NCI-H146 treated with DMSO at 0.1 percent for 48 hours (cell line): Measurements from ENCODE around the gene ADGRA1.

Experiments used
- DNase-seq: peaks from one replicate; lab custom pipeline; 2025; ENCODE audit not compliant: unreplicated experiment; lab: John Stamatoyannopoulos, UW

ADGRA1 gene

DNA sequence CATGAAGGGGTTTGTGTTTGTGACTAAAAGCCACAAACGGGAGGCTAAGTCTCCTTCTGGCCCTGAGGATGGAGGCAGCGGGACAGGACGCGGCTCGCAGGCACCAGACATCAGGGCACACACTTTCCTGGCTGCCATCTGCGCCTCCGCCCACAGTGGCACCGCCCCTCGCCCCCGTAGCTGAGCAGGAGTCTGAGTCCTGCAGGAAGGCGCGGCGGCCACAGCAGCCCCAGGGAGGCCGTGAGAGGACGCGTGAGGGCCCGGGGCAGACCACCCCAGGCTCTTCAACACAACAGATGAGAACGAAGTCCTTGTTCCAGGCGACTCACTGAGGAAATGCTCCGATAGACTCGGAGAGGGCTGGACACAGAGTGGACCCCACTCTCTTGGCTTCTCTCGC lies 6.6 kb downstream of the ADGRA1 start:
- DNase-seq = no peak

GRCh38 chr10:133094866-133095265 lies 7.1 kb downstream of the ADGRA1 start:
- DNase-seq = no peak

DNA sequence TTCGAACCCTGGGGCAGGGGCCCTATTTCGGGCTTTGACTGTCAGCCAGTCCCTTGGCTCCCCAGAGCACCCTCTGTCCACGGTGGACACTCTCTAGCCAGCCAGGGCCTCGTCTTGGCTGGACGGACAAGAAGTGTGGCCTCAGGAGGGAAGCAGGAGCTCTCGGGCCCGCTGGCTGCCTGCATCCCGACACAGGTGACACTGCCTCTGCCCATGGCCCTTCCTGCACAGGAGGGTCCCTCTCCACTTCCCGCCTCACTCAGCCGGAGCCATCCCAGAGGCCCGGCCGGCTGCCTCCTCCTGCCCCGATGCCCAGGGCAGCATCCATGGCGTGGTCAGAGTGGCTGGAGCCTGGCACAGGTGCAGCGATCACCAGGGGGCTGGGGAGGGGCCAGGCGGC lies 7.9 kb downstream of the ADGRA1 start:
- no peak for DNase-seq

- no peak for DNase-seq
Measured at GRCh38 chr10:133096616-133097269, 9.0 kb downstream of the ADGRA1 start.

DNA sequence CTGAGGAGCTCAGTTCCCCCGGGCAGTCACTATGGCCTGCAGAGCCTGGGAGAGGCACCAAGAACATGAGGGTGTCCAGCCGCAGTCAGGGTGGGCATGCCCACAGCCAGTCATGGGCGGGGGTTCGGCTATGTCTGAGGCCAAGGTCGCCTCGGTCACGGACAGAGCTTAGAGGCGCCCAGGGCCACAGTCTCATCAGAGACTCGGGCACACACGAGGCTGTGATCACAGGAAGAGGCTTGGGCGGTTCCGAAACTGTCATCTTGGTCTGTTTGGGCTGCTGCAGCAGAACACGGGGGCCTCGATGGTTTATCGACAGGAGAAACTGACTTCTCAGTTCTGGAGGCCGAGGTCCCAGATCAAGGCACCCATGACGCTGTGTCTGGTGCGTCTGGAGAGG lies 9.7 kb downstream of the ADGRA1 start:
- no peak for DNase-seq

- DNase-seq = no peak
Measured at GRCh38 chr10:133097961-133098360, 10.2 kb downstream of the ADGRA1 start.

DNA sequence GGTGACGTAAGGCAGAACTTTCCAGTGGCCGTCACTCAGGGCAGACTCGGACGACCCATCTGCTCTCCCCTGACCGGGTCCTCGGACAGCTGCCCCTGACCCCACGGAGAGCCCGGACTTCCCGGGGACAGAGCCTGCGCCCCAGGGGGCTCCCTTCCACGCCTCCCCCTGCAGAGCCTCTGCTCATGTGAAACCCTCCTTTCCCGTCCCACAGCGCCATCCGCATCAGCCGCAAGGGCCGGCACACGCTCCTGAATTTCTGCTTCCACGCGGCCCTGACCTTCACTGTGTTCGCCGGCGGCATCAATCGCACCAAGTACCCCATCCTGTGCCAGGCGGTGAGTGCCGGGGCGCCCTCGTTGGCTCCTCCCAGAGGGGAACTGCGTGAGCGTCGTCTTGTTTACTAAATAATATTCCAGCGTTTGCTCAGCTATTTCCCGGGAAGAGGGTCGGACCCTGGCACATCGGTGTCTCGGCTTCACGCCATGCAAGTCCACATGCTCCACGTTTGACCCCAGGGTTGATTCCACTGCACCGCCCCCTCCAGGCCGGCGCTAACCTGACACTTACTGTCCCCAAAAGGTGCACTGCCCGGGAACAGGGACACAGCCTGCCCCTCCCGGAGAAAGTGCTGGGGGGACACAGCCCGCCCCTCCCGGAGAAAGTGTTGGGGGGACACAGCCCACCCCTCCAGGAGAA lies 10.9 kb downstream of the ADGRA1 start:
- DNase-seq = no peak

GRCh38 chr10:133099571-133099970 lies 11.8 kb downstream of the ADGRA1 start:
- DNase-seq = no peak

- no peak for DNase-seq
Measured at GRCh38 chr10:133100186-133100585, 12.5 kb downstream of the ADGRA1 start.

DNA sequence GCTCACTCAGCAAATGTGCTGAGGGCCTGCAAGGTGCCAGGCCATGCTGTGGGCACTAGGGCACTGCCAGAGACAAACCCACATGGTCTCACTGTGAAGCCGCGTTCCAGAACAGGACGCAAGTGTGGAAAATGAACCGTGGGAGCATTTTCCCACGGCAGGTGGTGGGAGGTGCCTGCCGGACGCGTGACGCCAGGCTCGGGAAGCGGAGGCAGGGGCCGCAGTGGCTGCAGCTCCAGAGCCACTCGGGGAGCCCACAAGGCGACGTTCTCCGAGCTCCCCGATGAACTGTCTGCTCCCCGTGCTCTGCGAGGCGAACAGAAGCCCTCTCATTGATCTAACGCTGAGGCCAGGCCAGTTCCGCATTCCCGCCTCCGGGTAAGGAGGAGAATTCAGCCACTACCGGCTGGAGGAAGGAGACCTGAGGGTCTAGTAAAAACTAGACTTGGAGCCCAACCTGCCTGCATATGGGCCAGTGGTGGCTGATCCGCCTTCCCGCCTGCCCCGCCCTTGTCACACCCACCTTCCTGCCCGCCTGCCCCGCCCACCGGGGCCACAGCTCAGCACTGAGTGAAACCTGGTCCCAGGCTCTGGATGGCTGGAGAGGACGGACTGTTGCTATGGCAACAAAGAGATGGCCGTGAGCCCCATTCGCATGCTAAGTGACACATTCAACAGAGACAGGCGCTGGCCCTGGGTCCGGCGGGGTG lies 13.1 kb downstream of the ADGRA1 start:
- no peak for DNase-seq

DNA sequence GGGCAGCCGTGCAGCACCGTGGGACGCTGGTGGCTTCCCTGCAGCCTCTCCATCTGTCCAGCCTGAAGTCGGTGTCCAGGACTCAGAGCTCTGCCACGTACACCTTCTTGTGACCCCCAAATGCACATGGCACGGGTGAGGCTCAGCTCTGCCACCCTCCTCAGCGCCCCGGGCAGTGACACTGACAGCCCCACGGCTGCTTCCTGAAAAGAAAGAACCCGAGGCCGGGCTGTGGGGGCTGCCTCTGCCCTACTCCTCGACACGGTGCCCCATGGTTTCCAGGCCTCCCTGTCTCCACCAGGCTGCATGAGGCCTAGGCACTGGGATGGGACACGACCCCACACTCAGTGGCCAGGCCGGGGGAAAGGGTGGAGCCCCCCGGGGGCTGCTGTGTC lies 13.7 kb downstream of the ADGRA1 start:
- no peak for DNase-seq

DNA sequence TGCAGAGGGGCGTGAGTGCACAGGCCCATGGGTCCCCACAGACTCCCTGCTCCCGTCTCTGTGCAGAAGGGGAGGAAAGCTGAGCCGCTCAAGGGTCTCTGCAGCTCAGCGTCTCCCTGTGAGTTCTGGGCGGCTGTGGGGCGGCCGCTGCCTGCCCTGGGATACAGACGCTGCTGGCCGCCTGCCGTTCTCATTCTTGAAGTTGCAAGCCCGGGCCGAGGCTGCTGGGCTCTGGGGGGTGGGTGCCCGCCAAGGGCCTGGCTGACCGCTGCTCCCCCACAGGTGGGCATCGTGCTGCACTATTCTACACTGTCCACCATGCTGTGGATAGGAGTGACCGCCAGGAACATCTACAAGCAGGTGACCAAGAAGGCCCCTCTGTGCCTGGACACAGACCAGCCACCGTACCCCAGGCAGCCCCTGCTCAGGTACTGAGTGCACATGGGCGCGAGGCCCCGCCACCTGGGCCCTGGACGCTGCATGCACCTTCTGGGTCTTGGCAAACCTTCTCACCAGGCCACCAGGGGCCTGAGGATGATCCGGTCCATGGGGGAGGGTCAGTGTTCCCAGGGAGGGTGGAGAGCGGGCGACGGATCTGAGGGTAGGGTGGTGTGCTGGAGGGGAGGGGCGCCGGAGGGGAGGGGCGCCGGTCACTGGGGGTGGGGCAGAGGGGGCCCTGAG lies 14.8 kb downstream of the ADGRA1 start:
- no peak for DNase-seq

- DNase-seq = no peak
Measured at GRCh38 chr10:133103311-133103910, 15.7 kb downstream of the ADGRA1 start.

GRCh38 chr10:133104068-133104962 lies 16.6 kb downstream of the ADGRA1 start:
- no peak for DNase-seq

DNA sequence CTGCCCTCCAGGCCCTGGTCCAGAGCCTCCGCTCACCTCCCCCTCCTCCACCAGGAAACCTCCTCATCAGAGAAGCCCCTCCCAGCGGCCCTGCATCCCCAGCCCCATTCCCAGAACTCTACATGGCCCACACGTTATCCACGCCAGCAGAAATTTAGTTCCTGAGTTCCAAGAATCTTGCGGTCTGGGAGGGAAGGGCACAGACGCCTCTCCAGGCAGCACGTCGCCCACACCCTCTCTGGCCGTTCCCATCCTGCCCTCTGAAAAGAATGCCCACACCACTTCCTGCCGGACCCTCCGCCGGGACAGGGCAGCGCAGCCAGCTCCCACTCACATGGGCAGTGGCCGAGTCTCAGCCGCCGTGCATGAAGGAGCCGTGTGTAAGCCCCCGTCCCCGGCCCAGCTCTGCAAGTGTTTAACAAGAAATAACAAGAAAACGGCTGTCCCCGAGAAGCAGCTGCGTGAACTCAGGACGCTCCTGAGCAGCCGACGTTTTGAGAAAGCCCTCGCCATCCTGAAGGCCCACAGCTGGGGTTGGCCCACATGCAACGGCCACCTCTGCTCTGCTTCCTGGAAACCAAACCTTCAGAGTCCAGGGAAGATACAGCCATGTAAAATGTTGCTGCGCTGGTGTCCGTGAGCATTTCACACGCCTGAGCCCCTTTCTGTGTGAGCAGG lies 17.4 kb downstream of the ADGRA1 start:
- DNase-seq = no peak

DNA sequence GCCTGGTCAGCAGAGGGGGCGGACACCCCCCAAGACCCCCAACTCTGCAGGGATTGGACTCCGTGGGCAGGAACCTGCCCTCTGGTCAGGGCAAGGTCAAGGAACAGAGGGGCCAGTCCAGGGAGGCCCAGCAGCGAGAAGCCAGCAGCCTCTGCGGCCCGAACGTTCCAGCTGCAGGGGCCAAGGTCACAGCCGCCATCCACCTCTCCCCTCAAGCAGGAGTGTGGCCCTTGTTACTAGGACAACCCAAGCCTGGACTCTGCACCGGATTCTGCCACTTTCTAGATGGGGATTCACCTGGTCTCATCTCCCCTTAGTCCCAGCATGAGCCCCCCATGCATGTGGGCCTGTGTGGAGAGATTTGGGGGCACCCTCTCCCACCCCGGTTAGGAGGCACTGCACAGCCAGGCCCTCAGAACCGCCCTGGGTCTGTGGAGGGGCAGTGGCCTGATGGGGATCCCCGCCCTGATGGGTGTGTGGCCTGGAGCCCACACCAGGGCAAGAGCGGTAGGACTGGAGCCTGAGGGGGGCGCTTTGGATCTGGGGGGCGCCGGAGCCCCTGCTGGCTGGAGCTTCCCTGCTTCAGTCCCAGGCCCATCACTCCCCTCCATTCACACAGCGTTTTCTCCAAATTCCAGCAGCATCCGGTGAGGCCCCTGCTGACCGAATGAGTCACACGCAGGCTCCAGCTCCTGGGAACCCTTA lies 18.1 kb downstream of the ADGRA1 start:
- no peak for DNase-seq

DNA sequence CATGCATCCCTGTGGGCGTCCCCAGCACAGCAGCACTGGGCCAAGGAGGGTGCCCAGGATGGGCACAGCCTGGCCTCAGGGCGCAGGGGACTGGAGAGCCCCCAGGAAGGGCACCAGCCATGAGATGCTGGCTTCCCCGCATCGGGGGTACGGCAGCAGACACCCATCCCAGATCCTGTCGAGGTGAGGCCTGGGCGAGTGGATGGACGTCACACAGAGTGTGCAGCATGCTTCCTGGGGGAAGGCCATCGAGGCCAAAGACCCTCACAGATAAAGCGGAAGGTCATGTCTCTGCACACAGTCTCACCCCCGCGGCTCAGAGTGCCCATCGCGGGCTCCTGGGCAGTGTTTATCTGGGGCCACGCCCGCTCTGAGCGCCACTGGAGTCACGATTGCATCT lies 18.8 kb downstream of the ADGRA1 start:
- no peak for DNase-seq

GRCh38 chr10:133107442-133107841 lies 19.7 kb downstream of the ADGRA1 start:
- DNase-seq = no peak

- DNase-seq = no peak
Measured at GRCh38 chr10:133109711-133110110, 22.0 kb downstream of the ADGRA1 start.
